ENCODE results near the gene UBE3D.
"Not testable (repeated sequence)": the region's sequence is repeated elsewhere in the genome, so short reads cannot be mapped to it uniquely, and the experiment has no call there.

Gene UBE3D

DNA sequence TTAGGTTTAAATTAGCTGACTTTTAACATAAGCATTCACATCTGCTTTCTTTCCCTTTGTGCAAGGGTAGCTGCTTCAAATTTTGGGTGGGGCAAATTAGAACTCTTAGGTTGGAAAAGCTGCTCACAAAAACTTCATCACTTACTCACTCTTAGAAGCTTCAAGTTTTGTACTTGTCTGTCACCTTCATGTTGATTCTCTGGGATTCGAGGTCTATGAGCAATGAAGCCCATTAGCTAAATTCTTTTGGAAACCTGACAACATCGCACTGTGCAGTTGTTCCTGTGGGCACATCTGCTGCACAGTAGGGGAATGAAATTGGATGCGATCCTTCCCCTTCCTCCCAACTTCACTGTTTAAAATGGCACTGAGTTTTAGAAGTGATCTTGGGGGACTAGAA, 156.1 kb downstream of the UBE3D start:
- no peak for DNase-seq

DNA sequence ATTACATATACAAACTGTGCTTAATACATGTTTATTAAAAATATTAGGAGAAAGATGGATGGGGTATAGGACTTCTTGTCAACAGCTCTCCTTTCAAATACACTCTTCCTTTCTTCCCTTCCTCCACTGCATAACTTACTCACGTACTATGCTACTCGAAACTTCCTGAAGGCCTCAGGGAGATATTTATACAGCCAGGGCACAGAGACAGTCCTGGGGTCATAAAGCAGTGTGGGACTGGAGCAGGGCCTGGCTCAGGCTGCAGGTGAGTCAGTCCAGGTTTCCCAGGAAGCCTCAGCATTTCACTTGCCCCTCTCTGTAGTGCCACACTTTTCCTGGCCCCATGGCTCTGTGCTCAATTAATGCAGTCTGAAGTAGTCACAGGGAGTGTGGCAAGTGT, 157.0 kb downstream of the UBE3D start:
- no peak for DNase-seq

DNA sequence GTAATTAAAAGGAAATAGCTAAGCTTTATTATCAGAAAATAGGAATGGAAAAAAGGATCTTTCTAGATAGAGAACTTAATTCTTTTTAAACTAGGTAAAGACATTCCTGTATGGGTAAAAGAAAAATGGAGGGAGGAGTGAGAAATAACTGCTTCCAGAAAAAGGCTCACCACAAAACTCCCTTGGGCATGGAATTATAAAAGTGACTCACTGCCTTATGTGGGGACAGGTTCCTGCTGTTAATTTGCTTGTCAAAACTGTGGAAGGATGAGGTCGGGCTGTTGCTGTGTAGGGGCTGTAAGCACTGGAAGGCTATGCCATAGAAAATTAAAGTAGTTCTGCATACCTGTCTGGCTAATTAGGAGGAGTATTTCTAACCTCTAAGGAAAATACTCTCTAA, 158.7 kb downstream of the UBE3D start:
- no peak for DNase-seq

DNA sequence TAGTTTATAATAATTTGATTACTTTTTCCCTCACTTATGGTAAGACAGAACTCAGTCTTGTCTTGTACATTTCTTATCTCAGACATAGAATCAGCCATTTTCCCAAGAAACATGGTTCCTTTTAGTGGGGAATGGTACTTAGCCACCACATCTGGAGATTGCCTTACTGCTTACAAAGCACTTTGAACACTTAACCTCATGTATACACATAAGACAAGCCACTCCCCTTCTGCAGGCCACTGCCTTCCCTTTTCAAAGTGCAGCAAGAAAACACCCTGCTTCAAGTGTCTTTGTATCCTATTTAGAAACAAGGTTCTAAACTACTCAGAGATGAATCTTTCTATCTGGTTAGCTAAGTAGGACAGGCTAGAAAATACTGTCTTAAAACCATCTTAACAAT, 159.2 kb downstream of the UBE3D start:
- DNase-seq = no peak

DNA sequence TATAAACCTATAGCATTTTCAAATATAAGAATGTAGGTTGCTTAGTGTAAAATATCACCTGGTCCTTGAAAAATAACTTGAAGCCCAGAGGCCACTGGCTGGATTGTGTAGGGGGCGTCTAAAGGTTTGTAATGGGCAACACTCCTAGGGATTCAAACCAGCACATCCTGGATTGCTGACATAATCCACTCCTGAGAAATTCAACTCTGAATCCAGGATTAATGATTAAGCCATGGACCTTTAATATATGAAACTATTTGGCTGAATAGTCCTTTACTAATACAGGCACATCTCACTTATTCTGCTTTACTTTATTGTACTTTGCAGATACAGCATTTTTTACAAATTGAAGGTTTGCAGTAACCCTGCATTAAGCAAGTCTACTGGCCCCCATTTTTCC, 160.8 kb downstream of the UBE3D start:
- DNase-seq = no peak

DNA sequence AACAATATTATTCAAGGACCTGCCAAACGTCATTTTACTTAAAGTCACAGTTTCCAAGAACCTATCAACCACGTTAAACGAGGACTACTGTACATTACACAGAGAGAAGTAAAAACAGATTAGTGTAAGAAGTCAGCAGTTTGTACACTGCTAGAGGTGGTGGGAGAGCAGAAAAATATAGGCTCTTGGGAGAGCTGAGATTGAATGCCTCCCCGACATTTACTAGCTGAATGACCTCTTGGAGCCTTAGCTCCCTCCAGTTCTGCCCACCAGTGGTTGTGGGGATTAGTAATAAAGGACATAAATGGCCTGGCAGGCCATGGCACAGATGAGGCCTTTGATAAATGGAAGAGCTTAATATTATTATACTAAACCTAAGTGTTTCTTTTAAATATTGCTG, 161.4 kb downstream of the UBE3D start:
- DNase-seq = no peak

DNA sequence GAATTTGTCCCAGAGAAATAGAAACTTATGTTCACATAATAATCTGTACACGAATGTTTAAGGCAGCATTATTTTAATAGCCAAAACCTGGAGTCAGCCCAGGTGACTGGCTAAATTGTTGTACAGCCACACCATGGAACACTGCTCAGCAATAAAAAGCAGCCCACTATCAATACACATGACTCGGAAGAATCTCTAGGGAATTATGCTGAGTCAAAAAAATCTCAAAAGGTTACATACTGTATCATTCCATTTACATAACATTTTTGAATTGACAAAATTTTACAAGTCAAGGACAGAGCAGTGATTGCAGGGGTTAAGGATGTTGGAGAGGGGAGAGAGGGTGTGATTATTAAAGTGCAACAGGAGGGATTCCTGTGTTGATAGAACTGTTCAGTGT, 163.4 kb downstream of the UBE3D start:
- DNase-seq = no peak

DNA sequence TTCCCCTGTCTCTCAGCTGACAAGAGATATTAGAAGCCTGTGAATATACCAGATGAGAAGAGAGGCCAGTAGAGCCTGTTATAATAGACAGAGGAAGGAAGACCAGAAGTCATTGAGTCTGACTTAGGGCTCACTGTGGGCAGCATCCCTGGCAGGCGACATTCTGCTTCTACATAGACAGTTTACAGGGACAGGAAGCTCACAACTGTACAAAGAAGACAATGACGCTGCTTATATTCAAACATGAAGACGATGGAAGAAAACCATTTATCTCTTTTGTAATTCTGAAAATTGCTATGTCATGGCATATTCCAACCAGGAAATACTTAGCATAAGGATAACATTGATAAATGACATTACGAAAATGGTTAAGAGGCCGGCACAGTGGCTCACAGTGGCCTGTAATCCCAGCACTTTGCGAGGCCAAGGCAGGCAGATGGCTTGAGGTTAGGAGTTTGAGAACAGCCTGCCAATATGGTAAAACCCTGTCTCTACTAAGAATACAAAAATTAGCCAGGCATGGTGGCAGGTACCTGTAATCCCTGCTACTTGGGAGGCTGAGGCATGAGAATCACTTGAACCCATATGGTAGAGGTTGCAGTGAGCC, 170.9 kb downstream of the UBE3D start:
- DNase-seq = no peak

DNA sequence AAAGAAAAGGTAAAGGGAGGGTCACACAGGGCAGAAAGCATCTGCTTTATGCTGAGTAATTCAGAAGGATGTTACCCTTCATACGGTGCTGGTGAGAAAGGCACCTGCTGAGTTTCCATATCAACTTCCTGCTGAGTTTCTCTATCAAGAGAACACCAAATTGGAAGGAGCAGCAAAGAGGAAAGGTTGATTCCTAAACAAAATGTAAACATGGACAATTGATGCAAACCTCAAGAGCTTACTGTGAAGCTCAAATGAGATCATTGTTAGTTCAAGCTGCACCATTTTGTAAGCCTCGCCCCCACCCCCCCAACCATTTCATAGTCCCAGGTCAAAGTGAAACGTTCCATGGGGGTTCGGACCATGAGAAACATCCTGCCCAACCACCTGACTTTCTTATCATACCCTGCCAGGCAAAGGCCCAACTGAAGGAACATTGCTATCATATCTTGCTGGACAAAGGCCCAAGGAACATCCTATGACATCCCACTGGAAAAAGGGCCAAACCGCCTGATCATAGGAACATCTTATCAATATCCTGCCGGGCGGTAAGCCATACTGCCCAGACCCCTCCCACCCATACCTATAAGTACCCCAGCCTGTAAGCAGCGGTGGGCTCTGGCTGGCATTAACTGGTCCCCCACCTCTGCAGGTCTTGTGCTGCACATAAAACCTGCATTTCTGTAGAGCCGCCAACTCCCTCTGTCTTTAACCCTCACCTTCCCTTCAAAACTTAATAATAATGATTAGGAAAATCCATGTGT, 171.6 kb downstream of the UBE3D start:
- DNase-seq = peak; percentile 69

DNA sequence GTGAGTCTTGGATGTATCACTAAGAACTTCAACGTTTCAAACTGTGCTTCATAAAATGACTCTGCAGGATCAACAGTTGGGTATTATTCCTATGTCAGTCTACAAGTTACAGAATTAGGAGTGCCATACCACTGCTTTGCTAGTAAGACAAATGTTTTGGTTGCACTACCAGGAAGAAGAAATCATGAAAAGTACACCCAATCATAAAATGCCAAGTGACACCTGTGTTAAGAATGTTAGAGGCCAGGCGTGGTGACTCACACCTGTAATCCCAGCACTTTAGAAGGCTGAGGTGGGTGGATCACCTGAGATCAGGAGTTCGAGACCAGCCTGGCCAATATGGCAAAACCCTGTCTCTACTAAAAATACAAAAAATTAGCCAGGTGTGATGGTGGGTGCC, 174.1 kb downstream of the UBE3D start:
- not testable (repeated sequence) for DNase-seq

DNA sequence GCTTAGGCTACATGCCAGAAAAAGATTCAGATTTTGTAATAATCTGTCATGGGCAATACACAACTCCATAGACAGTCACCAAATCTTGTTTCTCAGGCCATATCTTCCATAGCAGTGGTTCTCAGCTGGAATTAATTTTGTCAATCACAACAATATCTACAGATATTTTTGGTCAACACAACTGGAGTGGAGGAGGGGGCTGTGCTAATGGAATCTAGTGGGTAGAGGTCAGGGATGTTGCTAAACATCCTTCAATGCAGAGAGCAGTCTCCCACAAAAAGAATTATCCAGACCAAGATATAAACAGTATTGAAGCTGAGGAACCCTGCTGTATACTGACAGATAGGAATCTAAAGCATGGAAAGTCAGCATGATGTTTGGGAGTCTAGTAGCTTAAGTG, 174.6 kb downstream of the UBE3D start:
- DNase-seq = no peak

DNA sequence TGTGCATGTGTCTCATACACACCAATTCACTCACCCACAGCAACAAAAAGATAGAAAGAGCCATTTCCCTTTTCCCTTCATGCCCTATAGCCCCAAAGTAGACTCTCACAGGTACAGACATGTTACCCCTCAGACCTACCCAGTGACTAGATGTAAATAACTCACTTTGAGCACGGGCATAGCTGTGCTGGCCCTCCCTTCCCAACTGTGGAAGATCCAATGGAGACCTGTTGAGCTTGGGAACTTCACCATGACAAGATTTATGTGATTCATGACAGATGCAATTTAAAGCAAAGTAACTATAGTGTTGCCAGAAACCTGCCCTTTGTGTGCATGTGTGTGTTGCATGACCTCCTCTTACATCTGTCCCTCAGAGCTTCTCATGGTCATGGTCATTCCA, 175.4 kb downstream of the UBE3D start:
- no peak for DNase-seq

DNA sequence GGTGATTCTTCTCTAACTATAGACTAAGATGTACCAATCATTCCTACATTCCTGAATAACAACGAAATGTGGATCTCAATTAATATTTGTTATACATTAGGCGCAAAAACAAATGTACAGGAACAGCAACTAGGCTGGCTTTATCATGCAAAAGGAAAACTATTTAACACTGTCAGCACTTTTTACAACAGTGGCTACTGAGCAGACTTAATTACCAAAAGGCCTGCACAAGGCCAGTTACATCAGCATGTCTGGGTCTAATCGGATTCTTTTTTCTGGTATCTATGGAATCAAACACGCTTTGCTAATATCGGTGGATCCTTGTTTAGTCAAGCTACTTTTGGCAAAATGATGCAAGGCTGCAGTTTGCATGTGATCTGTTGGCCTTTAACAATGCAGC, 176.5 kb downstream of the UBE3D start:
- no peak for DNase-seq

DNA sequence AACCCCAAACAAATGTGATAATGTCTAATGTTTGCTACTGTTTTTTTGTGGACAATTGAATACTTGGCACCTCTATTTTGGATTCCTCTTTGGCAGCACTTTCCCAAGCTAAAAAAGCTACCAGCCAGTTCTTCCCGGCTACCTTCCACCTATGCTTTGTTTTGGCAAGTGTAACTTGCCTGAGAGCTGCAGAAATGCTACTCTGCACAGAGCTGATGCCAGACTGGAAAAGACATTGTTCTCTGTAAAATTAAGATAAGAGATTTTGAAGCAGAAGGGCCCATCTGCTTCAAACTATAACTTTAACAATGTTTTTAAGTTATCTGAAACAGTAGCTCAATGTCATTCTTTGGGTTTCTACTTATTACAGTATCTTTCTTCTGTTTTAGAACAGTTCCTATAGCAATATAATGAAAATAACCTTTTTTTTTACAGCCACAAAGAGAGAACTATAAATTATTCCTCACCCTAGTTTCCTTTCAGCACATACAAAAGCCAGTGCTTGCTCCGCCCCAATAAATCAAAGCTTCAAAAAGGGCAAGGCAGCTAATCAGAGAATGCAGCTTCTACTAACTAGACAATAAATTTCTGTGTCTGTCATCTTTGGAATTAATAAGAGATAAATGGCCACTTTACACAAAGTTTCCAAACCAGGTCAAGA, 183.1 kb downstream of the UBE3D start:
- DNase-seq = no peak

DNA sequence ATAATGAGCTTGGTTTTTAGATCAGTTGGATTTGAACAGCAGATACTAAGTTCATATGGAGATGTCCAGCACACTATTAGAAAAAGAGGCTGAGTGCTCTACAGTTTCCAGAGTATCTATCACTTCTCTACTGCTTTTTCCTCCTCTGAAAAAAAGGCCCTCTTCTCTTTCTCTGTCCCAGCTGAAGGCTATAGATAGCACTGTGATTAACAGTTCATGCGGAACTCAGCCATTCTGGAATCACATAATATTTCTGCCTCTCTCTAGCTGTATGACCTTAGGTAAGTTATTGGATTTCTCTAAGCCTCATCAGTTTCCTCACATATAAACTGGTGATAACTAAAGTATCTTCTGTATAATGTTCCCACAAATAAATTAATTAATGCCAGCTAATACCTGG, 184.1 kb downstream of the UBE3D start:
- DNase-seq = no peak

DNA sequence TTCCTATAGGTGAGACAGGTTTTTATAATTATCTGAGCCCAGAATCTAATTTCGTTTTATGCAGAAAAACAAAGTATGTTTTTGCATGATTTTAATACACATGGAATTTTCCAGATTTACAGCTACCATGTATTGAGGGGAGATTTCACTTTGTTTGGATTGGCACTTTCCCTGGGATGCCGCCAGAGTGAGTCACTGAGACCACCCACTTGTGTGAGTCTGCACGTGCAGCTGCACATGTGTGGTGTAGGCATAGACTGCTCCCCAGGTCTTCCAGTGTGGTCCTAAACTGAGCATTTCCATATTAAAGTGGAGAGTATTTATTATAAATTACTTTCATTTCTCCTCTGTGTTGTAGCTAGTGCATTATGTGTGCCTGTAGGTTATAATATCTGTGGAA, 186.8 kb downstream of the UBE3D start:
- no peak for DNase-seq

DNA sequence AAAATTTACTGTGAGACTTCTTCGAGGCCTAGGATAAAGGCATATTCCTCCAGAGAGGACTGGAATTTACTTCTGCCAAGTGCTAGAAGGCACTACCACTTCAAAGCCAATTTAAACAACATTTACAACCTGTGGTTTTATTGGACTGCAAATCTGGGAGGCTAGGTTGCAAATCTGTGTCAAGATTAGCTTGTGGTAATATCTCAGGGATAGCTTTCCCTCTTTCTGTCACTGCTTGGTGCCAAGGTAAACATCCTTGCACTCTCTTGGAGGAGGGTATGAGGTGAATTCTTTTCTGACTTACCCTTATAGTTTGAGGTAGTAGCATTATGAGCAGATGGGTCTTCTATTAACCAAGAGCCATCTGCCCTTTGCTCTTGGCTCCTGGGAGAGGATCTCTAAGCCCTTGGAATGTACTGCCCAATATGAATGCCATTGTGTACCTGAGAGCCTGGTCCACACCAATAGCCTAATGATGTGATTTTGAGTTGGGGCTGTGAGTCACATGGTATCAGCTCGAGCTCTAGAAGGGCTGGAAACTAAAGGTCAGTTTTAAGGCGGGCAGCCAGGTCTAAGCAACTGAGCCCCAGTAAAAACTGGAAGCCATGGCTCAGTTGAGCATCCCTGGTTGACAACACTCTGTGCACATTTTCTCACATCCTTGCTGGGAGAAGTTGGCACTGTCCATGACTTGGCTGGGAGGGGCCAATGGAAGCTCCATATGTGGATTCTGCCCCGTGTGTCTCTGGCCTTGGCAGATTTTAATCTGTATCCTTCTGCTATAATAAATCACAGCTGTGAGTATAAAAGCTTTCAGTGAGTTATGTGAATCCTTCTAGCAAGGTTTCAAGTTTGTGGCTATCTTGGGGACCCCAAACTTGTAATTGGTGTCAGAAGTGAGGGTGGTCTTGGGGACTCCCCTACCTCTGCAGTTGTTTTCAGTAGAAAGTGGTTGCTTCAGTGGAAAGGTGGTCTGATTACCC, 188.1 kb downstream of the UBE3D start:
- DNase-seq = no peak

DNA sequence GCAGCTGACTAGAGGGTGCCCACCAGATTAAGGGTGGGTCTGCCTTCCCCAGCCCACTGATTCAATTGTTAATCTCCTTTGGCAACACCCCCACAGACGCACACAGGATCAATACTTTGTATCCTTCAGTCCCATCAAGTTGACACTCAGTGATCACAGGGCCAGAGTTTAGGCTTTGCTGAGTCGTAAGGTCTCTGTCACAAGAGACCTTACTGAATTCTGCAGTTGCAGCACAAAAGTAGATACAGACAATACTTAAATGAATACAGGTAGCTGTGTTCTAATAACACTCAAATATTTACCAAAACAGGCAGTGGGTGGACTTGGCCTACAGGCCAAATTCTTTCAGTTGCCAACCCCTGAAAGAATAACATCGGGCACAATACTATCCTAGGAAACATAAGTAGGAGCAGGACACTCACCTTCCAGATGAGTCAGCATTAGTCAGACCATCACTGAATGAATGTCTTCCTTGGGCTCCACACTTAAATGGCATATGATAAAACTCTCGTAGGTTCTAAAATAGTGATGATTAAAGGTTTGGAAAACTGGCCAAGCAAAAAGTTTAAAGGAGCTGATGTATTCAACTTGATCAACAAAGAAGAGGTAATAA, 190.0 kb downstream of the UBE3D start:
- DNase-seq = no peak

DNA sequence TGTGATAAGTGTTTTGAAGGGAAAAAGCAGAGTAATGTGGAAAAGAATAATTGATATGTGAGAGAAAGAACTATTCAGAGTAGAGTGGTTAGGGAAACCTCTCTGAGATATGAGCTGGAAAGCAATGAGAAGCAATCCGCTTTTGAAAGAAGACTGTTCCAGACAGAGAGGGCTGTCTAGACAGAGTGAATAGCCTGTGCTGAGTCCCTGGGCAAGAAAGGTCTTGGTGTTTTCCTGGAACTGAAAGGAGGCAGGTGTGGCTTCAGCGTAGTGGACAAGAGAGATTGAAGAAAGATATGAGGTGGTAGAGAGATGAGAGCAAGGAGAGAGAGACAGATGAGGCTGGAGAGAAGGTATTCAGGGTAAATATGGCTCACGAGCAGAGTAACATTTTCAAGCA, 190.8 kb downstream of the UBE3D start:
- no peak for DNase-seq

DNA sequence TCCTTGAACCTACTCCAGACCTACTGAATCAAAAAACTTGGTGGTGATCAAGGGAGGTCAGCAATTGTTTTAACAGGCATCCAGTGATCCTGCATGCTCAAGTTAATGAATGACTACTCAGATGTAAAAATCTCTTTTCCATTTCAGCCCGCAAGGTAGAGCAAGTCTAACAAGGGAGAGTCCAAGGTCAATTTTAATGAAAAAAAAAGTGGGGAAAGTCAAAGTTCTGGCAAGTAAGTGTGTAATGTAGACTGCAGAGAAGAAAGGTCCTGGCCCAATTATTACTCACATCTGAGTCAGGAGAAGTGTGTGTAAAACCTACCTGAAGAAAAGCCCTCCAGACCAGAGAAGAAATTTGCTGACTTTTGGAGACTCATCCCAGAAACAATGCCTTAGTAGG, 193.5 kb downstream of the UBE3D start:
- DNase-seq = no peak

DNA sequence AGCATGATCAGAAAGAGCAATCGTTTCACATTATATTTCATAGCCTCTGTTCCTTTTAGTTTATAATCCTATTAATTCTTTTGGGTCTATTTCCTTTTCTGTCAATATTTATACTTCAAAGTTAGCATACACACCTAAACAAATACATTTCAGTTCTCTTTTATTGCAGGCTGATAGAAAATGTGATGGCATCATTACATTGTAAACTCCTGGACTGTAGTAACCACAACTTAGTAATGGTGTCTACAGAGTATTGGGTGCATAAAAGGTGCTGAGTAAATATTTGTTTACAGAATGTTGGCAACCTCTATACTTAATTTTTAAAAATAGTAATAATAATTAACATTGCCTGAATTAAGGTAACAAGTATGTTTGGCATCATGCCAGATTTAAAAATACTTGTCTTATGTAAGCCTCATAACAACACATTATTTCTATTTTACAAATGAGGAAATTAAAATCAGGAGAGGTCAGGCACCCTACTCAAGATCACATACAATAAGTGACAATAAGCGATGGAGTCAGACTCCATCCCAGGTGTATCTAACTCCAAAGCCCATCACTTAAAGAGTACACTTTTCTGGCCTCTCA, 195.0 kb downstream of the UBE3D start:
- no peak for DNase-seq

DNA sequence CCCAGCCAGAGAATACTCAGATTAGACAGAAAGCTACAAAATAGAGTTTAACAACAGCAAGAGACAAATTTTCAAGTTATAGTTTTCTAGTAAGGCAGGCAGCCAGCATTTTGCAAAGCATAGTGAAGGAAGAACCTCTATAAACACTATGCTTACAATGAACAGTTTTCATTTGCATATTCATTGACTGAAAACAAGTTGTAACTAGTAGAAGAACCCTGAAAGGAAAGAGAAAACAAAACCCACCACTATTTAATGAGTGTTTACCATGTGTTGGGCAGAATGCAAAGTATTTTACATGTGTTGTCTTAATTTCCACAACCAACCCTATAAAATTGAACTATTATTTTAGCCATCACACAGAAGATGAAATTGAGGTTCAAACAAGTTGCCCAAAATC, 196.1 kb downstream of the UBE3D start:
- no peak for DNase-seq
